Measurements from ENCODE around the gene SH3BGRL2. TPM values are rescaled to one million over a fixed set of nuclear protein-coding genes. Genes with fewer than 3 reads are reported as not detected.

SH3BGRL2 gene
- total and polyA plus RNA-seq, 2 of the 8 experiments (the other 6 are each of a cell fraction or from before 2014, with no cell fraction given): 6.0 to 20.3 TPM

- Histone ChIP-seq H3K79me2 (ENCODE audit: control insufficient read depth in 1 of 2, insufficient read depth in 2 of 2, low read length in 2 of 2) (no peaks in the 10 kb centered on the region), H4K8ac (ENCODE audit: extremely low read depth, insufficient read depth, low read length) (no peak overlapping the region), H3K36me3 (ENCODE audit: control insufficient read depth in 2 of 4, insufficient read depth in 4 of 4, low read length in 3 of 4) (no peaks in the 10 kb centered on the region), H3K23me2 (ENCODE audit: low read depth, low read length) (no peaks in the 10 kb centered on the region), H3K9me3 (ENCODE audit: insufficient read depth in 2 of 2, low read depth in 1 of 2, low read length in 1 of 2) (no peaks in the 10 kb centered on the region), H3K27me3 (replicated peaks in 1 of 4; ENCODE audit: control insufficient read depth in 3 of 4, extremely low read depth in 1 of 4, insufficient read depth in 3 of 4, low read length in 3 of 4) (no peaks in the 10 kb centered on the region), H2AFZ (ENCODE audit: low read length) (no peak overlapping the region), H2BK12ac (ENCODE audit: low read depth, low read length) (no peak overlapping the region), H4K91ac (replicated peaks; ENCODE audit: insufficient read length, low read length) (no peak overlapping the region), H3K23ac (ENCODE audit: insufficient read length) (no peak overlapping the region), H3K4me2 (ENCODE audit: insufficient read depth in 1 of 2, low read depth in 2 of 2, low read length in 2 of 2) (no peak overlapping the region), H3K4me3 (ENCODE audit: extremely low read depth in 1 of 4, insufficient read depth in 2 of 4, low read depth in 3 of 4, low read length in 4 of 4) (no peak overlapping the region), H2BK120ac (replicated peaks; ENCODE audit: low read depth, low read length) (no peak overlapping the region), H4K20me1 (replicated peaks in 1 of 2; ENCODE audit: control insufficient read depth in 1 of 2, insufficient read depth in 2 of 2, low read length in 2 of 2) (no peaks in the 10 kb centered on the region), H3K4ac (replicated peaks; ENCODE audit: insufficient read length, low read depth, low read length) (no peak overlapping the region), H3K9ac (replicated peaks in 1 of 4; ENCODE audit: extremely low read depth in 1 of 4, low read depth in 3 of 4, low read length in 3 of 4) (no peak overlapping the region), H2AK5ac (ENCODE audit: low read depth, low read length) (no peak overlapping the region), H3K27ac (ENCODE audit: low read depth, low read length) (no peak overlapping the region), H3K14ac (ENCODE audit: insufficient read length) (no peak overlapping the region), H3K79me1 (ENCODE audit: low read depth, low read length) (no peaks in the 10 kb centered on the region), H2BK15ac (ENCODE audit: low read length) (no peak overlapping the region), H3K56ac (replicated peaks; ENCODE audit: insufficient read length, low read depth, low read length) (no peak overlapping the region), H2BK5ac (ENCODE audit: low read depth, low read length) (no peak overlapping the region), H3K18ac (ENCODE audit: extremely low read depth, low read length) (no peak overlapping the region), H3K4me1 (replicated peaks in 1 of 4; ENCODE audit: control insufficient read depth in 3 of 4, insufficient read depth in 4 of 4, low read length in 3 of 4) (no peaks in the 10 kb centered on the region), H2BK20ac (ENCODE audit: low read length) (no peak overlapping the region), H4K5ac (ENCODE audit: insufficient read length, low read depth, low read length) (no peak overlapping the region)
- POLR2A ChIA-PET (ENCODE audit: partially characterized antibody): interaction anchor here (1.2 to 2.4 kb wide), 2 partner anchors 9 to 26 kb away, joined by 3 to 7 read pairs; no protein-coding TSS in a partner anchor
- WGBS, 2 experiments (ENCODE audit: extremely low coverage in 1 of 2, insufficient coverage in 1 of 2, insufficient read length in 1 of 2, insufficient replicate concordance in 2 of 2, low coverage in 1 of 2, low lambda C conversion rate in 2 of 2, missing lambda C conversion rate in 1 of 2): 95% methylated on average over 3 of the region's 3 CpGs; no CpG with 5 or more reads in 1 of the 2 experiments
- FAIRE-seq (no peak), DNase-seq (ENCODE audit: low read depth in 1 of 2, low spot score in 2 of 2) (no peak)
- no peak for TF ChIP-seq YY1 (IDR thresholded peaks at IDR 0.05; ENCODE audit: low read depth, low read length)
- no peak for TF ChIP-seq USF2 (IDR thresholded peaks at IDR 0.05; ENCODE audit: low read length)
- no peak for TF ChIP-seq BRCA1 (IDR thresholded peaks at IDR 0.05; ENCODE audit: low read depth, low read length)
- TF ChIP-seq KDM4A (IDR thresholded peaks at IDR 0.05; ENCODE audit: low read depth, low read length, severe bottlenecking): no peak
- no peak for TF ChIP-seq CHD2 (IDR thresholded peaks at IDR 0.05; ENCODE audit: low read length)
- TF ChIP-seq RBBP5 (IDR thresholded peaks at IDR 0.05; ENCODE audit: borderline replicate concordance, low read depth, low read length): no peak
- TF ChIP-seq ASH2L (IDR thresholded peaks at IDR 0.05; ENCODE audit: low read length): no peak
- no peak for TF ChIP-seq E2F6 (IDR thresholded peaks at IDR 0.05)
- TF ChIP-seq HDAC6 (IDR thresholded peaks at IDR 0.05; ENCODE audit: low read depth, low read length): no peak
- no peak for TF ChIP-seq SUZ12 (IDR thresholded peaks at IDR 0.05; ENCODE audit: low read length)
- CTCF ChIA-PET (ENCODE audit: partially characterized antibody): interaction anchor here (0.6 to 1.6 kb wide), 7 partner anchors 7 to 493 kb away, joined by 3 to 5 read pairs (median 3); no protein-coding TSS in a partner anchor
Measured at GRCh38 chr6:79600812-79601609, 30.1 kb upstream of the SH3BGRL2 start.

Measured in H1 (cell line).